ENCODE data around the gene CD109.

DNA sequence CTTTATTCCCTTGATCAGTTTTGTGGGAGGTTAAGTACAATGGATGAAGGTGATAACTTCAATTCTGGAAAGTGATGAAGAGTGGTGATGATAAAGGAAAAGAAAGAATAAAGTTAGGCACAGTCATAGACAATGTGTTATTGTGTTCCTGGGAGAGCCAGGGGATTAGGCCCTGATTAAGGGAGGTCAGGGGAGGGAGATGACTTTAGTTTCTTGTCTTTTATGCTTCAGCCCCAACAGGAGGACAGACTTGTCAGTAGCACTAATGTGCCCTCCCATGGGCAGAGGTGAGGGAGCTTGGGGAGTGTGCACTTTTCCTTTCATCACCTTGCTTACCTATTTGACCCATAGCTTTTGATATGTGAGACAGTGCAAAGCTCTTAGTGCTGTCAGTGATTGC, 115.7 kb downstream of the CD109 start:
- TF ChIP-seq, protein P1, sequence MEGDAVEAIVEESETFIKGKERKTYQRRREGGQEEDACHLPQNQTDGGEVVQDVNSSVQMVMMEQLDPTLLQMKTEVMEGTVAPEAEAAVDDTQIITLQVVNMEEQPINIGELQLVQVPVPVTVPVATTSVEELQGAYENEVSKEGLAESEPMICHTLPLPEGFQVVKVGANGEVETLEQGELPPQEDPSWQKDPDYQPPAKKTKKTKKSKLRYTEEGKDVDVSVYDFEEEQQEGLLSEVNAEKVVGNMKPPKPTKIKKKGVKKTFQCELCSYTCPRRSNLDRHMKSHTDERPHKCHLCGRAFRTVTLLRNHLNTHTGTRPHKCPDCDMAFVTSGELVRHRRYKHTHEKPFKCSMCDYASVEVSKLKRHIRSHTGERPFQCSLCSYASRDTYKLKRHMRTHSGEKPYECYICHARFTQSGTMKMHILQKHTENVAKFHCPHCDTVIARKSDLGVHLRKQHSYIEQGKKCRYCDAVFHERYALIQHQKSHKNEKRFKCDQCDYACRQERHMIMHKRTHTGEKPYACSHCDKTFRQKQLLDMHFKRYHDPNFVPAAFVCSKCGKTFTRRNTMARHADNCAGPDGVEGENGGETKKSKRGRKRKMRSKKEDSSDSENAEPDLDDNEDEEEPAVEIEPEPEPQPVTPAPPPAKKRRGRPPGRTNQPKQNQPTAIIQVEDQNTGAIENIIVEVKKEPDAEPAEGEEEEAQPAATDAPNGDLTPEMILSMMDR (IDR thresholded peaks at IDR 0.05), result no peak
- no peak for TF ChIP-seq POLR2A (IDR thresholded peaks at IDR 0.05)
